DMS53 treated with DMSO at 0.1 percent for 48 hours (cell line): ENCODE measurements around the gene CAGE1.
A peak's percentile ranks its signal among the peaks of the same experiment; 100 is the strongest.

ENCODE experiments used
- DNase-seq: peaks from one replicate; lab custom pipeline; 2025; ENCODE audit not compliant: unreplicated experiment; lab: John Stamatoyannopoulos, UW

The CAGE1 gene

DNA sequence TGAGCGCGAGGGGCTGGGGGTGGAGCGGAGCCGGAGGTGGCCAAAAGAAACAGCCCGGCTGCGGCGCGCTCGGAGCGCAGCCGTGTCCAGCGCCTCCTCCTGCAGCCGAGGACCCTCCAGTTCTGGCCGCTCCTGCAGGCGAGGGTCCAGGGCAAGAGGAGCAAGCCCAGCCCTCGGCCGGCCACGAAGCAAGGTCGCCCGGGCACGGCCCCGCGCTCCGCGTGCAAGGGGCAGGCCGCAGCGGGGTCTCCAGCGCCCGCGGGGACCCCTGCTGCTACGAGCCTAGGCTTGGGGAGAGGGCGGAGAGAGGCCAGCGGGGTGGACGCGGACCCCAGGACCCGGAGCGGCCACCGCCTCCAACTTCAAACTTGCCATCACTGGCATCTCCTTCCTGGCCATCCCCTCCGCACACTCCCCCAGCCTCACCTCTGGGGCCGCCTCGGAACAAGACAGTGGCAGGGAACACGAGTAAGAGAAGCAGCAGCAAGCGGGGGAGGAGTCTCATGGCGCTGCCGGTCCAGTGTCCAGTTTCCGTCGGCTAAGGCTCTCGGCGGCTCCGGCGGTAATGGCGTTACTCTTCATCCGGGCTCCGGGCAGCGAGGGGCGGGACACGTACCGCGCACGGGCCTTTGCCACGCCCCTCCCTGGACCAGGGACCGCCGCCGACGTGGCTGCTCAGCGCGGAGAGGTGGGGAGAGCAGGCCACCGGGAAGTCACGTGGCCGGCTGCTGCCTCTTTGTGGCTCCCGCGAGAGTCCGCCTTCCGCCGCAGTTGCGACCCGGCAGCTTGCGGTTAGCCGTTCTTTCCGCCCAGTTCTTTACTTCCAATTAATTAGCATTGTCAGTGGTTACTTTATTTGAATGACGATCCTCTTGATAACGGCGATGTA lies 76.7 kb downstream of the CAGE1 start, which contains the start of gene SSR1:
TSS of gene SSR1 (minus strand) at position 584 of the 889 bp plus-strand sequence. CDS start at position 505, 79 bp downstream.
- peak; percentile 95 for DNase-seq

DNA sequence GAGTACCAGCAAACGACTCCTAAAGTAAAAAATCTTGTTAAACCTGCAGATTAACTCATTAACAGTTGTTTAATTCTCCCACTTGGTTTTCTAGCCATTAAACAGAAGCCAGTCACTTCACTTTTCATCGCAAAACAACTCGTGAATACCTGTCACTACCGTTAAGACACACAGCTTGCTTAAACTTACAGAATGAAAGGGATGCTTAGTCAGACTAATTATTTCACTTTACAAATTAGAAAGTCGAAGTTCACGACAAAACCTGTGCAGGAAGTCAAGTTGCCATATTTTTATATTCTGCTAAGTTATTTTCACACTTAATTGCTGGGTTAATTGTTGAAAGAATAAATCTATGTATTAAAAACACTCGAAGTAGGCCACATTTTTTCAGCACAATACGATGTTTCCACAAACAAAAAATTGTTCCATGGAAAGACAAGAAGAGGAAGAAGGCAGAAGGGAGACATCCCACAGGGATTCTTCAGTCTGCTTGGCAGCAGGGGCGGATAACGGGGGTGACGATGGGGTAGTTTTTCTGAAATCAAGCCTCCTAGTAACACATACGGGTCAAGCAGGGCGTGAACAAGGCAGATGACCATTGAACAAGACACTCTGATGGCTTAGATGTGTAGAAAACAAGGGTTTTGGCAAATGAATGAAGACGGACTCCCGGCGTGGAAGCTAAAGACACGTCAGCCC lies 77.5 kb downstream of the CAGE1 start:
- DNase-seq: no peak

DNA sequence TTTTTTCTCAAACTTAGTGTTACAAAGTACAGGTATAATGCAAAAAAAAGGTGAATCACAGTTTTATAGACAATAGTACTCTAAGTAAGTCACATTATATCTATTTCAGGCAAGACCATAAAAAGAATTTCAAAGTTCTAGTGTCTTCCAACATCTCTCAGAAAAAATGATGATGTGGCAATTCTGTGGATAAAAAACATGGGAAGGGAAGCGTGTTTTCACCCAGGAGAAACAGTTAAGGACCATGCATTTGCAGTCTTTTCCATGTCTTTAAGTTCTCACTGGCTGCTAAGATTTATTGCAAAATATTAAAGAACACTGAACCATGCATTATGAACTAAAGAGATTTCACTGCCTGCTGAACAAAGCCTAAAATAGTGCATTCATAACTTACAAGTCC lies 78.4 kb downstream of the CAGE1 start:
- no peak for DNase-seq

DNA sequence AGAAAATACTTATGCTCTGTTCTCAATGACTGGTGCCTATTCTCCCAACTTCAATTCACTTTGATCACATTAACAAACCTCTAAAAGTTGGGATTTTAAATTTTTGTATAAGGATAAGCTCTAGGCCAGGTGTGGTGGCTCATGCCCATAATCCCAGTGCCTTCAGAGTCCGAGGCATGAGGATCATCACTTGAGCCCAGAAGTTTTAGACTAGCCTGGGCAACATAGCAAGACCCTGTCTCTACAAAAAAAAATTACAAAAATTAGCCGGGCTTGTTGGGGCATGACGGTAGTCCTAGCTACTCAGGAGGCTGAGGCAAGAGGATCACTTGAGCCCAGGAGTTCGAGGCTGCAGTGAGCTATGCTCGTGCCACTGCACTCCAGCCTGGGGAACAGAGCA lies 80.5 kb downstream of the CAGE1 start:
- DNase-seq: no peak

- DNase-seq: no peak
Observed at GRCh38 chr6:7307533-7307932, 82.0 kb downstream of the CAGE1 start.

- DNase-seq: no peak
Observed at GRCh38 chr6:7304821-7305220, 84.7 kb downstream of the CAGE1 start.

DNA sequence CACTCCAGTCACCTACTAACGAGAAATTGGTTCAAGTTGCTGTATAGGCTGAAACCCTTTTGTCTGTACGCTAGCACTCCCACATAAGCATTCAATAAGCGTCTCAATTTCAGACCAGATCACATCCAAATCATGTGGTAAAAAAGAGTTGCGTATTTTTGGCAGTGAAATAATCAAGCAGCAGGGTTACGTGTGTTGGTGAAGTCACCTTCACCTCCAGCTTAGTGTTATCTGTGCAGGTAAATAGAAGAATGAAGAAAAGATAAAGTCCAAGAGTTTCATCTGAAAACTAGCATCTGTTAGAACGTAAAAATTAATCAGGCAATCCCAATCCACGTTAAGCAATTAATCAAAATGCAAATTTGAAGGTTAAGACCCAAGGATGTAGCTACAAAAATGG lies 87.8 kb downstream of the CAGE1 start:
- no peak for DNase-seq

- DNase-seq: no peak
Observed at GRCh38 chr6:7300926-7301325, 88.6 kb downstream of the CAGE1 start.

DNA sequence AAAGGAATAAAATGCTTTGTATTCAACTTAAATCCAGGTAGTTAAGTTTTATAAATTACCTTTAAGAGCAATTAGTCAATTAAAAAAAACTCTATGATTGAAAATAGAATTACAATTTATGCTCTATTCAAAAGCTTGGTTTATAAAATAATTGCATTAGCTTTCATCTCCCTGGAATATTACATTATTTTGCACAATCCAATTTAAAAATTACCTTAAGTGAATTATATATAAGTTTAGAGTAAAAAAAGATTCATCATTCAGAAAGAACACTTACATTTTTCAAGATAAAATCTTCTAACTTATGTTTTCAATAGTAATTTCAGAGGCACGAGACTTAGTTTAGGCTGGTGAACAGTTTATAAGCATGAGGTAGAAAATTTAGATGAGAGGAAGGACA lies 91.4 kb downstream of the CAGE1 start:
- no peak for DNase-seq

GRCh38 chr6:7296602-7297001 lies 92.9 kb downstream of the CAGE1 start:
- no peak for DNase-seq

DNA sequence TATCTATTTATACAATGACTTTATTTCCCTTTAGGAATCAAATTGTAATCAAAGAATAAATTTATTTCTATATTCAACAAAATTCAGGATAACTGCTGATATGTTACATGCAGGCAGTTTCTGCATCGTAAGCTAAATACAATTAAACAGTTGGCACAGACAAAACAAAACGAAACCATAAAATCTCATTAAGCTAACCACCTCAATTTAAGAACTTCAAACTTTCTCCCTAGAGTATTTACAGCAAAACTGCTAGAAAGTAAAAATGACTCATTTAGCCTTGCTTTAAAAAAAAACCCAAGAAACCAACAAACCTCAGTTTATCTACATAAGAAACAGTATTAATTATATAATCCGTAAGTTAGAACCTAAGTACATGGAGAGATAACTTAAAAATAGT lies 93.6 kb downstream of the CAGE1 start:
- no peak for DNase-seq

- no peak for DNase-seq
Observed at GRCh38 chr6:7292596-7293255, 96.8 kb downstream of the CAGE1 start.

DNA sequence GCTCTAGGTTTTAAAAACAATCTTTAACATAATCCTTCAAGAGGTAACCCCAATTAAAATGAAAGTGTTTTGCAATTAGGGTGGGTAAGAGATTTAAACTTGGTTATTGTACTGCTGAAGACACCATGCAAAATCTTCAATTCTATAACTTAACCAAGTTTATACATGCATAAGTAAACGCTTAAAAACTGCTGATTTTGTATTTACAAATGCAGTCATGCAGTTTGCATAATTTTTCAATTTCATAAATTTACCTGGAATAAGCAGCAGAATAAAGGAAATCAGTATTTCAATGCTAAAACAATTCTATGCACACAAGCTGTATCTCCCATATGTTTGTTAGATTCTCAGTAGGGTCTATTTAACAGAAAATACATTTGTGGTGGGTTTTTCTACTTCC lies 99.5 kb downstream of the CAGE1 start:
- no peak for DNase-seq

GRCh38 chr6:7285416-7285815 lies 104.1 kb downstream of the CAGE1 start:
- DNase-seq: no peak

DNA sequence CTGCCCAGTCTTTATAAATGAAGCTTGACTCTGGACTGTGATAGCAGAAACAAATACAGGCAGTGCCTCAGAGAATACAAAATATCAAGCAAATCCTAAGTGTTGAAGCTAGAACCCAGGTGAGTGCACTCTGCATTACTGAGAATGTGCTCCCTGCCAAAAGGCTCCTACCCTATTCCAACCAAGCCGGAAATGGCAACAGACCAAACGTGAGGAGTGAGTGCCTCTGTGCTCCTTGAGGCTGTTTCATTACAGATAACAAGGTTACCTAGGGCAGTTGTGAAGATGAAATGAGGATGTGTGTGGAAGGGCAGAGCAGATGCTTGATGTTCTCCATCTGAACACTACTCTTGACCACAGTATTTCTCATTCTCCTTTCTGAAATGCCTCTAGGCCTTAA lies 105.9 kb downstream of the CAGE1 start:
- DNase-seq: no peak

DNA sequence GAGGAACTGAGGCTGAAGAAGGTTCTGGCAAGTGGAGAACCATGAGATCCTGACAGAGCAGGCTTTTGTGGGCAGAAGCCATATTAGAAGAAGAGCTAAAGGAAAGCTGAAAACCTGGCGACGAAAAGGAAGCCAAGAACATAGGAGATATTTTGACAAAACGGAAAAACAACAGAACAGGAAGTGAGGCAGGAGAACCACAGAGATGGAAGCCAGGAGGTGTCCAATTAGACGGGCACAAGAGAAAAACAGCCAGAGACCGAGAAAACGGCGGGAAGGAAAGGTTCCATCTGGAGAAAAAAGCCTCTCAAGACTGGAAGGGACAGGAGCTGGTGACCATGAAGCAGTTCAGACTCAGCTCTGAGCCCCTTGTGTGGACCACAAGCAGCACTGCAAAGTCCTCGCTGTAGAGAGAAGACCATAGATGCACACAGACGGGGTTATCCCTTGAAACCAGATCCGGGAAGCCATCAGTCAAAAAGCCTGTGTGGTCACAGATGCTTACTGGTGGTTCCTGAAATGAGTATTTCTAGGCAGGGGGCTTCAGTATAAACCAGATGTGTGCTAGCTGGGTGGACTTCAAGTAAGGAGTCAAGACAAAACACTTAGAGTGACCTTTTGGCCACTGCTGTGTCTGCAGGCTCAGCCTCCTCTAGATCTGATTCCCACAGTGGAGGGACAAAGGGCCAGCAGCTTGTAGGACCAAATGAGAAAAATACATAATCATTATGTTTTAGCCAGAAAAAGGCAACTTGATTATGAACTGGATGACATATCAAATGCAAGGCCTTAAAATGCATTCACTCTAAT lies 107.2 kb downstream of the CAGE1 start:
- no peak for DNase-seq
